GM12873 (cell line): ENCODE data around the gene EFNA5.

Experiments used
- TF ChIP-seq, protein P1 (sequence below): IDR thresholded peaks from 2 replicates; pipeline ENCODE4 v1.5.1; 2012; ENCODE audit warnings: low read depth, mild to moderate bottlenecking, moderate library complexity, low read length, control low read depth; ENCODE audit not compliant: insufficient read depth; ENCODE audit errors: missing control alignments

EFNA5 gene

DNA sequence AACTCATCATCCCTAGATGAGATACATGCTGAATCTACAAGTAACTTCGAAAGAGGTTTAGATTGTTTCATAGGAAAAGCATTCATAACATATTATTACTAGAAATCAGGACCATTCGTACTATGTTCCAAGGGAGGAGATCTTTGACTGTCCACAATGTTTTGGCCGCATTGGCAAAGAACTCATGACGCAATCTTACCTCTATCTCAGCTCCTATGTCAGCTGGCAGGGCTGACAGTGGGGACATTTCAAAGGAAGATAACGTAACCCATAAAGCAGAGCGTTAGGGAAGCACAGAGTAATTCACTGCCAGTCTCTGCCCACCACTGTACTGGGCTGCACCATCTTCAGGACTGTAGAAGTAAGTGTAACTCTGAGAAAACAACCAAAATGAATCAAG is 69.7 kb downstream of the EFNA5 start:
- TF ChIP-seq, protein P1, sequence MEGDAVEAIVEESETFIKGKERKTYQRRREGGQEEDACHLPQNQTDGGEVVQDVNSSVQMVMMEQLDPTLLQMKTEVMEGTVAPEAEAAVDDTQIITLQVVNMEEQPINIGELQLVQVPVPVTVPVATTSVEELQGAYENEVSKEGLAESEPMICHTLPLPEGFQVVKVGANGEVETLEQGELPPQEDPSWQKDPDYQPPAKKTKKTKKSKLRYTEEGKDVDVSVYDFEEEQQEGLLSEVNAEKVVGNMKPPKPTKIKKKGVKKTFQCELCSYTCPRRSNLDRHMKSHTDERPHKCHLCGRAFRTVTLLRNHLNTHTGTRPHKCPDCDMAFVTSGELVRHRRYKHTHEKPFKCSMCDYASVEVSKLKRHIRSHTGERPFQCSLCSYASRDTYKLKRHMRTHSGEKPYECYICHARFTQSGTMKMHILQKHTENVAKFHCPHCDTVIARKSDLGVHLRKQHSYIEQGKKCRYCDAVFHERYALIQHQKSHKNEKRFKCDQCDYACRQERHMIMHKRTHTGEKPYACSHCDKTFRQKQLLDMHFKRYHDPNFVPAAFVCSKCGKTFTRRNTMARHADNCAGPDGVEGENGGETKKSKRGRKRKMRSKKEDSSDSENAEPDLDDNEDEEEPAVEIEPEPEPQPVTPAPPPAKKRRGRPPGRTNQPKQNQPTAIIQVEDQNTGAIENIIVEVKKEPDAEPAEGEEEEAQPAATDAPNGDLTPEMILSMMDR, result no peak

DNA sequence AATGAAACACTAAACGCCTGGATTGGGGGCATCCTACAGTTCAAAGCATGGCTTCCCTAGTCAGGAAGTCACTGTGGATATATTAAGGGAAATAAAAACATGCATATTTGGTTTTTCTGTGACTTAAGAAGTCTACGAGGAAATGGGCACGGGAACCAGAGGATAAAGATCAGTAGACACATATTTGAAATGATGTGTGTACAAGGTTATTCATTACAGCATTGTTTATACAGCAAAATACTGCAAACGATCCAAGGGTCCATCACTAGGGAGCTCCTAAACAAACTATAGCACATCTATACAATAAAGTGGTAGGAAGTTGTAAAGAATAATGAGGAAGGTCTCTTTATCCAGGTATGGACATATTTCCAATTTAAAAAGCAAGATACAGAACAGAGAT is 71.8 kb downstream of the EFNA5 start:
- TF ChIP-seq, protein P1, result no peak

DNA sequence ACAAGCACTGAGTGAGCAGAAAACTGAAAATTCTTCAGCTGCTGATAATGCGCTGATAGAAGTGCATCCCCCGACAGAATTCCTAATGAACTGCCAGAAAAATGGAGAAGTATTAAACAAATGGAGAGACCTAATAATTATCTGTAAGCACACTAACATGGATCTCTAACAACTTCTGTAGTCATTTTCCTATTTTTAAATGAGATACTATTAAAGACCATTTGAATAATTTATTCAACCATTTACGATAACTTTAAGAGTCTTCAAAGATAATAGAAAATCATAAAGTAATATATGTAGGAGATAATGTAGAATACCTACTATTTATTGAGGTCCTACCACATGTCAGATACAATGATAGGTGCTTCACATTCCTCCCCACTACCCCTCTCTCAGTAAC is 72.9 kb downstream of the EFNA5 start:
- TF ChIP-seq, protein P1, result no peak

DNA sequence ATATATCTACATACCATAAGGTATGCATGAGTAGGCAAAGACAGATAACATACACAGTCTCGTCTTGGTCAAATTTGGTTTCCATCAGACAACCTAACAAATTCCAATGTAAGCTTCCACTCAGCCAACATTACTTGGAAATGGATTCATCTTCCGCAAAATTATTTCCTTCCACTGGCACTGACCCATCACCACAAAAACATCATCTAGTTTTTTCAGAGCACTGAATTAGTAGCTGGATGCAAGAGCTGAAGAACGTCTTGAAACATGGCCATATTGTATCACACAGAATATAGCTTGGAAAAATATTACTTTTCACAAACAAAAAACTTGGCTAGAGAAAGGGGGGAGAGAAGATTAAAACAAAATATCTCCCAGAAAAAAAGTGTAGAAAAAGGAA is 73.5 kb downstream of the EFNA5 start:
- TF ChIP-seq, protein P1, result no peak

DNA sequence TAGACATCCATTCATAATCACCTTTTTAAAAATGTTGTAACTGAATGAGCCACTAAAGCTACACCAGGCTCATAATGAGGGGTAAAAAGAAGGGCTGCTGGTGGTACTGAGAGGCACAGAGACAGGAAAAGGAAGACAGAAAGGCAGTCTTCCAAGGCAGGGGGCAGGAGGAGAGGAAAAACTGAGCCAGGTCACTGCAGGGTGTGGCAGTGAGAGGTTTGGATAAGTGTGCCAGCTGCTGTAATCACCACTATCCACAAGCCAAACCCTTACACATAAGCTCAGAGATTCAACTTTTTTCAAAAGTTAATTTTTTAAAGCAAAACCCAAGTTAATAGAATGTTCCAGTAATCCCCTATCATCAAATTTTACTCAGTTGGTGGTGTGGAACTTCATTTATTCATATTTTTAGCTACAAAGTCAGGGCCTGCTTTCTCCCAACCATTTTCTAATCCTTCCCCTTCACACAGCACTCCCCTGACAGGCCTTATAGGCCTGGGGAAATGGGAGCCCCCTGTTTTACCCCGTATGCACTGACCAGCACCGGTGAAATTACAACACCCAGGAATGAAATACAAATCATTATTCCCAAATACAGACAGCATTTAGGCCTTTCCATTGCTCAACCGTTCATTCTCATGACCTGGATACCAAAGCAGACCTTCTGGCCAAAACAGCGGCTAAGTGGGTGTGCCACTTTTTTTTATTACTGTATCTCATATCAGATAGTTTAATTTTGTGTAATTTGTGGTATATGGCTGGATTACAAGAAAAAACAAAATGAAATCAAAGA is 76.3 kb downstream of the EFNA5 start:
- TF ChIP-seq, protein P1, result no peak

DNA sequence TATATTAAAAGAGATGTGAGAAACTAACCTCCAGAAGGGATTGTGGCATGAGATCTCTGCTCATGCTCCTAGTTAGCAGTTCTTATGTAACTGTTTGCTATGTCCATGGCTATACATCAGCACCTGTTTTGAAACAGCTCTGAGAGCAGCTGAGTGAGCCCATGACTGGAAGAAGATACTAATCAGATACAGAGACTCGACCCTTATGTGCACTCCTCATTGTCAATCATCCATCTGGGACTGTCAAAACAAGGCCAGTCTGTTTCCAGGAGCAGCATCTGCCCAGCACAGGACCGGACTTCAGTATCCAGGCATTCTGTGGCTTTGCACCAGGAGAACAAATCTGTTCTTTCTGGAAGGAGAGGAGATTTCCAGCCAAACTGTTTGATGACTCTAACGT is 77.7 kb downstream of the EFNA5 start:
- TF ChIP-seq, protein P1, result no peak

DNA sequence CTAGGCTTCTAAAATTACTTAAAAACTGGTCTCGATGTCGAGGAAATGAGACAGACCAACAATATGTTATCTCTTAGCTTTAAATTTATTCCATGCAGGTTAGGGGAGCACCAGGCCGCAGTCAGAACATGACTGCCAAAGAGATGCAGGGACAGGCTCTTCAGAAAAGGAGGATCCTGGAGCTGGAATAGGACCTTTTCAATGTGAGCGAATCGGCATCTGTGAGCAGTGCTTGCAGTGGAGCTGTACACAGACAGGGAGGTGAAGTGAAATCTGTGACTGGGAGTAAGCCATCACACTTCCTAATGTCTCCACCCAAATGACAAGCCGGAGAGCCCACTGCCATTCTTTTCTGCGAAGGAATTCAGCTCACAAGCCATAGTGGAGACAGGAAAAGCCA is 78.2 kb downstream of the EFNA5 start:
- TF ChIP-seq, protein P1, result no peak
